GM18508 (cell line): Measurements from ENCODE around the gene GATA3.
A peak's percentile ranks its signal among the peaks of the same experiment; 100 is the strongest.
"Not testable (repeated sequence)": the region's sequence is repeated elsewhere in the genome, so short reads cannot be mapped to it uniquely, and the experiment has no call there.

Experiments
- ATAC-seq: cut with Tn5 transposase; IDR thresholded peaks from one replicate; pipeline ENCODE4 v1.9.1; 2021; ENCODE audit warnings: moderate number of reproducible peaks; ENCODE audit not compliant: insufficient read depth, unreplicated experiment

Gene GATA3

GRCh38 chr10:8054494-8055407 lies at the start of gene GATA3:
TSS of gene GATA3 (plus strand) at chr10:8054688. CDS start at chr10:8055656, 968 bp downstream.
- peak; percentile 24 for ATAC-seq

GRCh38 chr10:8006274-8006999 lies 48.1 kb upstream of the GATA3 start:
- ATAC-seq: no peak

GRCh38 chr10:8009031-8009430 lies 45.5 kb upstream of the GATA3 start:
- no peak for ATAC-seq

GRCh38 chr10:8013006-8013405 lies 41.5 kb upstream of the GATA3 start:
- ATAC-seq: no peak

GRCh38 chr10:8013619-8014018 lies 40.9 kb upstream of the GATA3 start:
- ATAC-seq: no peak

GRCh38 chr10:8014649-8015048 lies 39.8 kb upstream of the GATA3 start:
- ATAC-seq: no peak

GRCh38 chr10:8017277-8017676 lies 37.2 kb upstream of the GATA3 start:
- no peak for ATAC-seq

GRCh38 chr10:8023321-8023720 lies 31.2 kb upstream of the GATA3 start:
- ATAC-seq: no peak

- no peak for ATAC-seq
Measured at GRCh38 chr10:8023851-8024250, 30.6 kb upstream of the GATA3 start.

GRCh38 chr10:8026349-8027259 lies 27.9 kb upstream of the GATA3 start:
- ATAC-seq: no peak

- not testable (repeated sequence) for ATAC-seq
Measured at GRCh38 chr10:8031211-8031610, 23.3 kb upstream of the GATA3 start.

GRCh38 chr10:8032558-8032957 lies 21.9 kb upstream of the GATA3 start:
- no peak for ATAC-seq

GRCh38 chr10:8033812-8034465 lies 20.5 kb upstream of the GATA3 start:
- no peak for ATAC-seq

GRCh38 chr10:8034466-8035005 lies 20.0 kb upstream of the GATA3 start:
- no peak for ATAC-seq

- ATAC-seq: no peak
Measured at GRCh38 chr10:8035006-8035640, 19.4 kb upstream of the GATA3 start.

GRCh38 chr10:8035641-8036470 lies 18.6 kb upstream of the GATA3 start:
- ATAC-seq: no peak

GRCh38 chr10:8036506-8037198 lies 17.8 kb upstream of the GATA3 start:
- ATAC-seq: no peak
